Measurements from ENCODE around the gene SLC51B.
"Not testable (repeated sequence)": the region's sequence is repeated elsewhere in the genome, so short reads cannot be mapped to it uniquely, and the experiment has no call there.

The SLC51B gene

DNA sequence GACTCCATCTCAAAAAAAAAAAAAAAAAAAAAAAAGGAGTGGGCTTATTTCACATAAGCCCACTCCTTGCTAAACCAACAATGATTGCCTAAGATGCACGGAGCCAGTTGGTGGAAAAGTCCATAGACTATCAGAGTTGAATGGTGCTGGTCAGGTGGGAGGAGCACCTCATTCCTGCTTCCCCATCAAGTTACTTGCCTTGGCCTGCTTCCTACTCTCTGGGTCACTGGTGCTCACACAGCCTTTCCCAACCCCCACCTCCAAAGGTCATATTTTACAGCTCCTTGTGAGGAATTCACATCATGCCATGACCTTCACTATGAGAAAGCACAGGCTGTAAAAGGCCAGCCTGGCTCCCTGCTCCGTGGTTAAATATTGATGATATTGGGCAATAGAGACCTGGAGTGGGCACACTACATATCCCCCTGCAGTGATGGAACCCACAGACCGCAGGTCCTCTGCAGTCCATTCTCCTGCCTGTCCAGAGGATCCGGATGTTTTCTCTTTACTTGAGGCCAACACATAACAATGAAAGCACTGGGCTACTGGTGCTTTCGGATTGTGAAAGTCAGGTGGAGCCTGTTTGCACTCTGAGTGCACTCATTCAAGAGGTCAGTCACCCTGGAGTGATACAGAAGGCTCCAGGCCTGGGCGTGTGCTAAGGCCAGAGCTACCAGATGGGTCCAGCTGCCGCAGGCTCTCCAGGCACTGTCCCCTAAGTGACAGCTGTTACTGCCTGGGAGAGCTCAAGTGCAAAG, at the start of gene SLC51B:
TSS of gene SLC51B (plus strand) at position 664 of the 758 bp plus-strand sequence. CDS start 4,618 bp downstream, outside the sequence.
- DNase-seq = no peak

DNA sequence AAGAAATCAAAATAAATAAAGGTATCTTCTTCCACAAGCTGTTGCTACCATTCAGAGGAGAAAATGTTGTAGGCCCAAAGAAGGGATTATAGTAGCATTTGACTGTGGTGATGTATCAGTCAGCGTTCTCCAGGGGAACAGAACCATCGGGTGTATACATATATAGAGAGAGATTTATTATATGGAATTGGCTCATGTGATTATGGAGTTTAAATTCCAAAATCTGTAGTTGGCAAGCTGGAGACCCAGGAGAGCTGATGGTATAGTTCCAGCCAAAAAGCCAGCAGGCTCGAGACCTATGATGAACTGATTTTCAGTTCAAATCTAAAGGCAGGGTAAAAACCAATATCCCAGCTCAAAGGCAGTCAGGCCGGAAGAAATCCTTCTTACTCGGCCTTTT, 48.1 kb upstream of the SLC51B start:
- DNase-seq = no peak

GRCh38 chr15:64997745-64998375, 47.3 kb upstream of the SLC51B start:
- DNase-seq = no peak

GRCh38 chr15:65004993-65005392, 40.2 kb upstream of the SLC51B start:
- DNase-seq = no peak

DNA sequence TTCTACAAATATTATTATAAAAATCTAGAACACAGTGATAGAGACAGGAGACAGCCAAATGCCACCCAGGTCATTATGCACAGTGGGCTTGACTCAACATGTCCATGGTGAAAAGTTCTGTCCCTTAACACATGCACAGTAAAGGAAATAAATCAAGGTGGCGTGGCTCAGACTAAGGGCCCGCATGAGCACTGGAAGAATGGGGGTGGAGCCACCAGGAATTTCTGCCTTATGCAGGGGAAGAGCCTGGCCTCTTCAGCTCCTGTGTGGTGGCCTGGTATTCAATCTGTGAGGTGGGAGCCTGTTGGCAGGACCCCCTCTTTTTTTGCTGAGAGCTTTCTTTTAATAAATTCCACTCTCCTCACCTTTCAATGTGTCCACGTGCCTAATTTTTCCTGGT, 38.3 kb upstream of the SLC51B start:
- DNase-seq = no peak

GRCh38 chr15:65008983-65009382, 36.2 kb upstream of the SLC51B start:
- no peak for DNase-seq

DNA sequence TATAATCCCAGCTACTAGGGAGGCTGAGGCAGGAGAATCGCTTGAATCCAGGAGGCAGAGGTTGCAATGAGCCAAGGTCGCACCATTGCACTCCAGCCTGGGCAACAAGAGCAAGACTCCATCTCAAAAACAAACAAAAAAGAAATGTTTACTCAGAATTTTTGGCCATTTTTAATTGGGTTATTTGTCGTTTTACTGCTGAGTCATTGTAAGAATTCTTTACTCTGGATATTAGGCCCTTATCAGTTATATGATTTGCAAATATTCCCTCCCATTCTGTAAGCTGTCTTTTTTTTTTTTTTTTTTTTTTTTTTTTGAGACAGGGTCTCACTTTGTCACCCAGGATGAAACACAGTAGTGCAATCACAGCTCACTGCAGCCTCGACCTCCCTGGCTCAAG, 34.0 kb upstream of the SLC51B start:
- DNase-seq = not testable (repeated sequence)

- DNase-seq = no peak
These were observed 24.8 kb upstream of the SLC51B start for GRCh38 chr15:65020419-65020818.

DNA sequence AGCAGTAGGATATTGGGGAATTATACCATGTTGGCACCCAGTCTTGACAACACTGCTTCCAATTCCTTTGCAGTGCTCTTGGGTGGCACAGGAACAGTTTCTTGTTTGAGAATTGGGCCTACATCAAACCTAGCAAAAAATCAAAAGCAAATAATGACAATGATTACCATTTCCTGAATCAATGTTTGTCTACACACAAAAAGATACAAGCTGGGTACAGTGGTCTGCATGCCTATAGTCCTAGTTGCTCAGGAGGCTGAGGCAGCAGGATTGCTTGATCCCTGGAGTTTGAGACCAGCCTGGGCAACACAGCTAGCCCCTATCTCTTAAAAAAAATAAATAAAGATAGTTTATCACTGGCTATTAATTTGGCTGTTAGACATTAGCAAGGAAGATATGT, 23.7 kb upstream of the SLC51B start:
- no peak for DNase-seq

GRCh38 chr15:65026756-65027155, 18.4 kb upstream of the SLC51B start:
- no peak for DNase-seq

GRCh38 chr15:65027593-65027992, 17.6 kb upstream of the SLC51B start:
- DNase-seq = no peak

- no peak for DNase-seq
These were observed 16.8 kb upstream of the SLC51B start for GRCh38 chr15:65028338-65028737.

DNA sequence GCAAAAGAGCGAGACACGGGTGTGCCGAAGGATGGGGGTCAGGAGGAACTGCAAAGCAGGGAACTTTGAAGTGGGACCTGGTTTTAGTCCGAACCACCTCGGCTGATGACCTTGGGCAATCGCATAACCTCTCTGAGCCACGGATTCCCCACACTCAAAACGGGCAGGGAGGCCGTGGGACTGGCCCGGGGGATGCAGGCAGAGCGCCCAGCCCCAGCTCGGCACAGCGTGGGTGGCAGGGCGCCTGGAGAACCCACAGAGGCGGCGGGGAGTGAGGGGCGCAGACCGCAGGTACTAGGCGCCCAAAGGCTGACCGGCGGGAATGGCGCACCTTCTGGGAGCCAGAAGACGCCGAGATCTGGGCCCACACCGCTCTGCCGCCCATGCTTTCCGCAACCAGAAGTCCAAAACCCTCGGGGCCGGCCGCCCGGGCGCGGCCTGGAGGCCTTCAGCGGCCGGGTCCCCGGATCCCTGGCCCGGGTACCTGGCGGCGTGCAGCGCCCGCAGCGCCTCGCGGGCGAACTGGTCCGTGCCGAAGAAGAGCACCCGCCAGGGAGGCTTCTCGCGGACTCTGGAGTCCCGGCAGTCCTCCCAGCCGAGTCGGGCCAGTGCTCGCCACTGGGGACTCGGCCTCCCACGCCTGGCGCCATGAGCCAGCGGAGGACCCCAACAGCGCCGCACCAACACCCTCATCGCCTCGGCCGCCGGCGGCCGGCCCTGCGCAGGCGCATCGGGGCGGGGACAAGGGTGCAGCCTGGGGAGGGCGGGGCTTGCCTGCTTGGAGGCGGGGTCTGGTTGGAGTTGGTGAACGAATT, 16.1 kb upstream of the SLC51B start, which contains the start of gene MTFMT:
TSS of gene MTFMT (minus strand) at position 719 of the 815 bp plus-strand sequence. CDS start at position 693, 26 bp downstream.
- peak; percentile 90 for DNase-seq

GRCh38 chr15:65029736-65030208, 15.4 kb upstream of the SLC51B start:
- DNase-seq = no peak

GRCh38 chr15:65032801-65033537, 12.2 kb upstream of the SLC51B start:
- peak; percentile 39 for DNase-seq

GRCh38 chr15:65033659-65034269, 11.4 kb upstream of the SLC51B start:
- peak; percentile 52 for DNase-seq

DNA sequence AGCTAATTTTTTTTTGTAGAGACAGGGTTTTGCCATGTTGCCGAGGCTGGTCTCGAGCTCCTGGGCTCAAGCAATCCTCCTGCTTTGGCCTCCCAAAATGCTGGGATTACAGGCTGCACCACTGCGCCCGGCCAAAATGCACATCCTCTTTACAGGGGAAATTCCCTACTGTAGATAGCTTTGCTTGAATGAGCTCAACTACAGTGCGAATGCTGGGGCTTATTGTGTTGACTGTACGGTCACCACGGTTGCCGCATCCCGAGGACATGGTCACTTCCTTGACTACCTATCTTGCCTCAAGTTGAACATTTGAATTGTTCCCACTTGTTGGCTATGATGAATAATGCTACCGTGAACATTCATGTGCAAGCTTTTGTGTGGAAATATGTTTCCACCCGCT, 10.5 kb upstream of the SLC51B start:
- no peak for DNase-seq

DNA sequence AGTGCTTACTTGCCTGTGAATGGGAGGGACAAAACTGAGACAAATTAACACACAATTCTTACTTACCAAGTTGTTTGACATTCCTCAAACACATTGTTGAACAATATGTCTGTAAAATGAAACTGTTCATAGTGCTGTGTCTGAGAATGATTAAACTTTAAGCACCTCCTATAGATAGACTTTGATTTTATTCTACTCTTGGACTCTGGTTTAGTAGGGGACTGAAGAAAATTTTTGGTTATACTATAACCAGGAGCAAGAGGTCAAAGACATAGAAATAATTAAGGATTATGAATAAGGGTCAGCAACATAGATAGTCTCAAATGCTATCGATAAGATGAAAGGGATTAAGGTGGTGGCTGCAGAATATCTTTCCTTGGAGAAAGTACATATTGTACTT, 7.9 kb upstream of the SLC51B start:
- DNase-seq = no peak

- no peak for DNase-seq
These were observed 6.8 kb upstream of the SLC51B start for GRCh38 chr15:65038428-65038827.

- DNase-seq = no peak
These were observed 6.4 kb upstream of the SLC51B start for GRCh38 chr15:65038836-65039235.

DNA sequence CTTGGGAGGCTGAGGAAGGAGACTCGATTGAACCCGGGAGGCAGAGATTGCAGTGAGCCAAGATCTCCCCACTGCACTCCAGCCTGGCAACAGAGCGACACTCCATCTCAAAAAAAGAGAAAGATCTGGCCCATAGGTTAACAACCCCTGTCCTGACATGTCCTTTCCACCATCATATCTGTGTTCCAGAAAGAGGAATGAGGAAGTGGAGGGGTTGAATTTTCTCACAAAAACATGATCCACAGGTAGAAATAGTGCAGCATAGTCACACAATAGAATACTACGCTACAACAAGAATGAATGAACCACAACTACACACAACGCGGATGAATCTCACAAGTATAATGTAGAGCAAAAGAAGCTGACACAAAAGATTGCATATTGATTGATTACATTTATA, 4.7 kb upstream of the SLC51B start:
- no peak for DNase-seq

- DNase-seq = no peak
These were observed 3.4 kb upstream of the SLC51B start for GRCh38 chr15:65041787-65042186.
